ENCODE results near the gene RFC4. TPM values are rescaled to one million over a fixed set of nuclear protein-coding genes. Genes with fewer than 3 reads are reported as not detected.

Gene RFC4
- total and polyA plus RNA-seq, 2 of the 13 experiments (the other 11 are each of a cell fraction or from before 2014, with no cell fraction given), result 18.5 to 103 TPM

GRCh38 chr3:186783058-186783730 is 23.1 kb downstream of the RFC4 start, which contains the start of gene EIF4A2 (continued):
- peak; percentile 84 for TF ChIP-seq KMT2B (CRISPR knock-in tag; IDR thresholded peaks at IDR 0.05)
- TF ChIP-seq ZFP90 (CRISPR knock-in tag; IDR thresholded peaks at IDR 0.05; ENCODE audit: borderline replicate concordance), result no peak
- no peak for TF ChIP-seq ZNF496 (CRISPR knock-in tag; IDR thresholded peaks at IDR 0.05; ENCODE audit: insufficient replicate concordance)
- peak; percentile 69; the same call in 1 of the 2 replicates for TF ChIP-seq MTERF4 (CRISPR knock-in tag; IDR thresholded peaks at IDR 0.05)
- TF ChIP-seq AGO1 (IDR thresholded peaks at IDR 0.05; ENCODE audit: low read depth, low read length, poor library complexity, severe bottlenecking), result peak; percentile 40
- peak; percentile 77 for TF ChIP-seq ZBTB38 (CRISPR knock-in tag; IDR thresholded peaks at IDR 0.05)
- 0 out of 2 replicates have a peak, but pooled peaks have one; percentile 44 for TF ChIP-seq DDIT3 (CRISPR knock-in tag; IDR thresholded peaks at IDR 0.05)
- 0 out of 2 replicates have a peak, but pooled peaks have one; percentile 29 for TF ChIP-seq CAMTA2 (CRISPR knock-in tag; IDR thresholded peaks at IDR 0.05; ENCODE audit: borderline replicate concordance)
- TF ChIP-seq, protein P1, sequence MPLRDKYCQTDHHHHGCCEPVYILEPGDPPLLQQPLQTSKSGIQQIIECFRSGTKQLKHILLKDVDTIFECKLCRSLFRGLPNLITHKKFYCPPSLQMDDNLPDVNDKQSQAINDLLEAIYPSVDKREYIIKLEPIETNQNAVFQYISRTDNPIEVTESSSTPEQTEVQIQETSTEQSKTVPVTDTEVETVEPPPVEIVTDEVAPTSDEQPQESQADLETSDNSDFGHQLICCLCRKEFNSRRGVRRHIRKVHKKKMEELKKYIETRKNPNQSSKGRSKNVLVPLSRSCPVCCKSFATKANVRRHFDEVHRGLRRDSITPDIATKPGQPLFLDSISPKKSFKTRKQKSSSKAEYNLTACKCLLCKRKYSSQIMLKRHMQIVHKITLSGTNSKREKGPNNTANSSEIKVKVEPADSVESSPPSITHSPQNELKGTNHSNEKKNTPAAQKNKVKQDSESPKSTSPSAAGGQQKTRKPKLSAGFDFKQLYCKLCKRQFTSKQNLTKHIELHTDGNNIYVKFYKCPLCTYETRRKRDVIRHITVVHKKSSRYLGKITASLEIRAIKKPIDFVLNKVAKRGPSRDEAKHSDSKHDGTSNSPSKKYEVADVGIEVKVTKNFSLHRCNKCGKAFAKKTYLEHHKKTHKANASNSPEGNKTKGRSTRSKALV (CRISPR knock-in tag; IDR thresholded peaks at IDR 0.05), result peak; percentile 95
- no peak for TF ChIP-seq ZNF225 (CRISPR knock-in tag; IDR thresholded peaks at IDR 0.05)
- TF ChIP-seq ZNF274 (CRISPR knock-in tag; IDR thresholded peaks at IDR 0.05), result 0 out of 2 replicates have a peak, but pooled peaks have one; percentile 21
- peak; percentile 70; the same call in 1 of the 2 replicates for TF ChIP-seq ETV5 (CRISPR knock-in tag; IDR thresholded peaks at IDR 0.05; ENCODE audit: borderline replicate concordance)
- peak; percentile 73; the same call in 1 of the 2 replicates for TF ChIP-seq KDM3A (CRISPR knock-in tag; IDR thresholded peaks at IDR 0.05; ENCODE audit: low read depth)
- peak; percentile 82; the same call in 1 of the 2 replicates for TF ChIP-seq DNMT1 (CRISPR knock-in tag; IDR thresholded peaks at IDR 0.05)
- peak; percentile 21 for TF ChIP-seq ZNF883 (CRISPR knock-in tag; IDR thresholded peaks at IDR 0.05; ENCODE audit: not compliant biosample characterization)
- 0 out of 2 replicates have a peak, but pooled peaks have one; percentile 7 for TF ChIP-seq RFXAP (CRISPR knock-in tag; IDR thresholded peaks at IDR 0.05; ENCODE audit: borderline replicate concordance)
- TF ChIP-seq SP1 (IDR thresholded peaks at IDR 0.05), result no peak
- peak; percentile 51; the same call in 1 of the 2 replicates for TF ChIP-seq SP1 (CRISPR knock-in tag; IDR thresholded peaks at IDR 0.05)
- TF ChIP-seq ZNF441 (CRISPR knock-in tag; IDR thresholded peaks at IDR 0.05; ENCODE audit: borderline replicate concordance), result peak; percentile 80; the same call in 1 of the 2 replicates
- TF ChIP-seq SMAD3 (CRISPR knock-in tag; IDR thresholded peaks at IDR 0.05), result peak; percentile 54; the same call in 1 of the 2 replicates
- TF ChIP-seq ISL2 (CRISPR knock-in tag; IDR thresholded peaks at IDR 0.05), result peak; percentile 74
- TF ChIP-seq, protein P2, sequence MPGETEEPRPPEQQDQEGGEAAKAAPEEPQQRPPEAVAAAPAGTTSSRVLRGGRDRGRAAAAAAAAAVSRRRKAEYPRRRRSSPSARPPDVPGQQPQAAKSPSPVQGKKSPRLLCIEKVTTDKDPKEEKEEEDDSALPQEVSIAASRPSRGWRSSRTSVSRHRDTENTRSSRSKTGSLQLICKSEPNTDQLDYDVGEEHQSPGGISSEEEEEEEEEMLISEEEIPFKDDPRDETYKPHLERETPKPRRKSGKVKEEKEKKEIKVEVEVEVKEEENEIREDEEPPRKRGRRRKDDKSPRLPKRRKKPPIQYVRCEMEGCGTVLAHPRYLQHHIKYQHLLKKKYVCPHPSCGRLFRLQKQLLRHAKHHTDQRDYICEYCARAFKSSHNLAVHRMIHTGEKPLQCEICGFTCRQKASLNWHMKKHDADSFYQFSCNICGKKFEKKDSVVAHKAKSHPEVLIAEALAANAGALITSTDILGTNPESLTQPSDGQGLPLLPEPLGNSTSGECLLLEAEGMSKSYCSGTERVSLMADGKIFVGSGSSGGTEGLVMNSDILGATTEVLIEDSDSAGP (CRISPR knock-in tag; IDR thresholded peaks at IDR 0.05; ENCODE audit: borderline replicate concordance), result peak; percentile 60; the same call in 1 of the 2 replicates
- peak; percentile 73; the same call in 1 of the 2 replicates for TF ChIP-seq ZNF614 (CRISPR knock-in tag; IDR thresholded peaks at IDR 0.05; ENCODE audit: borderline replicate concordance)
- TF ChIP-seq RAD51 (IDR thresholded peaks at IDR 0.05; ENCODE audit: borderline replicate concordance), result no peak
- TF ChIP-seq SALL2 (CRISPR knock-in tag; IDR thresholded peaks at IDR 0.05), result 0 out of 2 replicates have a peak, but pooled peaks have one; percentile 50

Measured in HepG2 (cell line).